Skeletal muscle tissue (tissue), 4 donors: ENCODE data around the gene TMEM14A. TPM values are rescaled to one million over a fixed set of nuclear protein-coding genes. Genes with fewer than 3 reads are reported as not detected.

Experiments used
- H3K27ac ChIP-seq: one replicate; pipeline ENCODE4 v1.7.0; 2013; ENCODE audit warnings: mild to moderate bottlenecking, low read depth, low read length, inconsistent platforms
- H3K27me3 ChIP-seq, 3 donors: one replicate each; pipeline ENCODE4 v1.7.0; 2013; ENCODE audit warnings: low read length in 3 of 3; ENCODE audit not compliant: control insufficient read depth in 3 of 3, insufficient read depth in 3 of 3
- H3K36me3 ChIP-seq, 3 donors: one replicate each; pipeline ENCODE4 v1.7.0; 2013; ENCODE audit warnings: low read length in 3 of 3; ENCODE audit not compliant: control insufficient read depth in 3 of 3, insufficient read depth in 3 of 3
- H3K4me1 ChIP-seq, 3 donors: one replicate each; pipeline ENCODE4 v1.7.0; 2013; ENCODE audit warnings: low read length in 3 of 3, mild to moderate bottlenecking in 3 of 3; ENCODE audit not compliant: control insufficient read depth in 3 of 3, insufficient read depth in 3 of 3
- H3K4me3 ChIP-seq, 3 donors: one replicate each; pipeline ENCODE4 v1.7.0; 2013; ENCODE audit warnings: low read length in 3 of 3
- H3K9ac ChIP-seq, 3 donors: one replicate each; pipeline ENCODE4 v1.7.0; 2013; ENCODE audit warnings: low read length in 3 of 3, mild to moderate bottlenecking in 3 of 3, moderate library complexity in 2 of 3, low read depth in 1 of 3
- H3K9me3 ChIP-seq, 3 donors: one replicate each; pipeline ENCODE4 v1.7.0; 2013; ENCODE audit warnings: low read length in 3 of 3; ENCODE audit not compliant: control insufficient read depth in 3 of 3
- total RNA-seq: library from RNA; depleted of rRNA; stranded (reverse); fragments of >200 nt; gene quantifications from one replicate; pipeline ENCODE4 v1.2.3, GENCODE V29; 2014
- donor health status: Osteomylitis.

TMEM14A gene
- 7.3 TPM for total RNA-seq

GRCh38 chr6:52670502-52671409 is at the start of gene TMEM14A:
TMEM14A (plus strand) TSS chr6:52671113; CDS start chr6:52677103, 5,990 bp downstream.
- Histone ChIP-seq H3K4me1 (peaks cover 13 to 17% (median 15%) of the 10 kb centered on the region in 3 donors), H3K9ac (peak within 1 kb of the TSS; percentile 63 to 80 (median 68)), H3K36me3 (peaks cover 0 to 3% (median 0%) of the 10 kb centered on the region in 3 donors), H3K9me3 (no peaks in the 10 kb centered on the region), H3K27me3 (peaks cover 0 to 3% (median 0%) of the 10 kb centered on the region in 3 donors), H3K27ac (no peak within 1 kb of the TSS), H3K4me3 (peak within 1 kb of the TSS; percentile 81 to 85 (median 83))

GRCh38 chr6:52621631-52622030 is 49.3 kb upstream of the TMEM14A start:
- Histone ChIP-seq H3K9ac (no peak overlapping the region), H3K4me1 (no peaks in the 10 kb centered on the region), H3K36me3 (no peaks in the 10 kb centered on the region), H3K27ac (no peak overlapping the region), H3K4me3 (no peak overlapping the region), H3K9me3 (no peaks in the 10 kb centered on the region), H3K27me3 (no peaks in the 10 kb centered on the region)

- Histone ChIP-seq H3K27ac (no peak overlapping the region), H3K27me3 (no peaks in the 10 kb centered on the region), H3K4me1 (no peaks in the 10 kb centered on the region), H3K9ac (no peak overlapping the region), H3K4me3 (no peak overlapping the region), H3K9me3 (no peaks in the 10 kb centered on the region), H3K36me3 (no peaks in the 10 kb centered on the region)
Measured at GRCh38 chr6:52622810-52623209, 48.1 kb upstream of the TMEM14A start.

- Histone ChIP-seq H3K27ac (no peak overlapping the region), H3K9ac (no peak overlapping the region), H3K4me1 (no peaks in the 10 kb centered on the region), H3K4me3 (no peak overlapping the region), H3K9me3 (no peaks in the 10 kb centered on the region), H3K36me3 (no peaks in the 10 kb centered on the region), H3K27me3 (no peaks in the 10 kb centered on the region)
Measured at GRCh38 chr6:52632011-52632410, 38.9 kb upstream of the TMEM14A start.

GRCh38 chr6:52634211-52634610 is 36.7 kb upstream of the TMEM14A start:
- Histone ChIP-seq H3K4me1 (no peaks in the 10 kb centered on the region), H3K9me3 (no peaks in the 10 kb centered on the region), H3K9ac (no peak overlapping the region), H3K27me3 (no peaks in the 10 kb centered on the region), H3K36me3 (no peaks in the 10 kb centered on the region), H3K4me3 (no peak overlapping the region), H3K27ac (no peak overlapping the region)

GRCh38 chr6:52635049-52635577 is 35.8 kb upstream of the TMEM14A start:
- Histone ChIP-seq H3K4me3 (no peak overlapping the region), H3K9ac (no peak overlapping the region), H3K27me3 (peaks cover 0 to 2% (median 0%) of the 10 kb centered on the region in 3 donors), H3K9me3 (no peaks in the 10 kb centered on the region), H3K4me1 (no peaks in the 10 kb centered on the region), H3K27ac (no peak overlapping the region), H3K36me3 (no peaks in the 10 kb centered on the region)

- Histone ChIP-seq H3K9ac (no peak overlapping the region), H3K9me3 (no peaks in the 10 kb centered on the region), H3K4me1 (no peaks in the 10 kb centered on the region), H3K27me3 (peaks cover 0 to 4% (median 3%) of the 10 kb centered on the region in 3 donors), H3K4me3 (no peak overlapping the region), H3K36me3 (no peaks in the 10 kb centered on the region), H3K27ac (no peak overlapping the region)
Measured at GRCh38 chr6:52636830-52637229, 34.1 kb upstream of the TMEM14A start.

GRCh38 chr6:52639493-52639892 is 31.4 kb upstream of the TMEM14A start:
- no peak overlapping the region for H3K27ac ChIP-seq
- peaks cover 0 to 4% (median 3%) of the 10 kb centered on the region in 3 donors for H3K27me3 ChIP-seq
- no peaks in the 10 kb centered on the region for H3K36me3 ChIP-seq
- H3K9ac ChIP-seq = no peak overlapping the region
- no peaks in the 10 kb centered on the region for H3K9me3 ChIP-seq
- no peaks in the 10 kb centered on the region for H3K4me1 ChIP-seq
- H3K4me3 ChIP-seq = no peak overlapping the region

GRCh38 chr6:52640170-52640569 is 30.7 kb upstream of the TMEM14A start:
- no peaks in the 10 kb centered on the region for H3K9me3 ChIP-seq
- H3K27me3 ChIP-seq = peaks cover 0 to 4% (median 3%) of the 10 kb centered on the region in 3 donors
- H3K27ac ChIP-seq = no peak overlapping the region
- H3K4me1 ChIP-seq = no peaks in the 10 kb centered on the region
- no peak overlapping the region for H3K4me3 ChIP-seq
- H3K9ac ChIP-seq = no peak overlapping the region
- H3K36me3 ChIP-seq = no peaks in the 10 kb centered on the region

- Histone ChIP-seq H3K9ac (no peak overlapping the region), H3K36me3 (no peaks in the 10 kb centered on the region), H3K27ac (no peak overlapping the region), H3K4me3 (no peak overlapping the region), H3K27me3 (peaks cover 0 to 4% (median 3%) of the 10 kb centered on the region in 3 donors), H3K4me1 (no peaks in the 10 kb centered on the region), H3K9me3 (no peaks in the 10 kb centered on the region)
Measured at GRCh38 chr6:52640916-52641315, 30.0 kb upstream of the TMEM14A start.
